Activated CD8-positive, alpha-beta memory T cell treated with anti-CD3 and anti-CD28 coated beads, Interleukin-2, amount 50 U/mL, for 1 hour (primary cell): ENCODE measurements around the gene C12orf50.
"Not testable (repeated sequence)": the region's sequence is repeated elsewhere in the genome, so short reads cannot be mapped to it uniquely, and the experiment has no call there.

Source experiments
- DNase-seq: peaks from one replicate; pipeline ENCODE4 v3.0.0-alpha.2; 2020; ENCODE audit errors: extremely low read depth

C12orf50 gene

DNA sequence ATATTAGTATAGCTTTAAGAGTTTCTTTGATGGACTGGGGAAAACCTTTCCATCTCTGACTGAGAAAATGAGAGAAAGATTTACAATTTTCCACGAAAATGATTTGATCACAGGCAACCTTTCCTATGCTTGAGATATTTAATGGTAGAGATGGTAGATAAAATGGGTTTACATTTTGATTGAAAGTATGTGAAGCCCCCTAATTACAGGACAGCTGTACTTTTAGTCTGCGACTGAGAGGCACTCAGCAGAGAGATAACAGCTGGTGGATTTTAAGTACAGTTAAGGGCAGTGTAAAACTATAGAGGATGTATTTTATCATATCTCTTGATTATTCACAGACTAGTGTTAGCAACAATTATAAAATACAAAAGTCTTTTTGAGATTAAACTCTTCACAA lies 40.7 kb downstream of the C12orf50 start:
- DNase-seq = no peak

DNA sequence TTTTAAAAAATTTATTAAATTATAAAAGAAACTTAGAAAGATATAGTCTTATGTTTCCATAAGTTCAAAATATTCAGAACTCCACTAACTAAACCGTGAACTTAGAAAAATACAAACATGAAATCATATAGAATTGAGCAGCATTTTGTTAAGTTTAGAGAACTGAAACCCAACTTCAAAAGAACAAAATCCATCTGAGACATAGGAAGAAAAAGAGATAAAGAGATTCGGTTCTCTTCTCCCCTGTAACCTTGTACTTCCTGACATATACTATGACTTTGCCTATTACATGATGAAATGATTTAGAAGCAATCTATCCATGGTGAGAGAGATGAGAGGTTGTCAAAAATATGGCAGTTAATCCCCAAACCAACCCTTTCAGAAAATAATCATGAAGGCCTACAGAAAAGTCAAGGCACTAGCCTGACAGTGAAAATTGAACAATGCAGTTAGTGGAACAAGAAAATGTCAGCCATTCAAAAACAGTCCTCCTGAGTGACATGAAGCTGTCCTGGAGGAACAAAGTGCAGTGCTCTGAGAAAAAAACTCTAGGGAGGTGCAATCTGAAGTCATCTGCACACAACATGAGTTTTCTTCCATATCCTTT lies 44.0 kb downstream of the C12orf50 start:
- DNase-seq = no peak

DNA sequence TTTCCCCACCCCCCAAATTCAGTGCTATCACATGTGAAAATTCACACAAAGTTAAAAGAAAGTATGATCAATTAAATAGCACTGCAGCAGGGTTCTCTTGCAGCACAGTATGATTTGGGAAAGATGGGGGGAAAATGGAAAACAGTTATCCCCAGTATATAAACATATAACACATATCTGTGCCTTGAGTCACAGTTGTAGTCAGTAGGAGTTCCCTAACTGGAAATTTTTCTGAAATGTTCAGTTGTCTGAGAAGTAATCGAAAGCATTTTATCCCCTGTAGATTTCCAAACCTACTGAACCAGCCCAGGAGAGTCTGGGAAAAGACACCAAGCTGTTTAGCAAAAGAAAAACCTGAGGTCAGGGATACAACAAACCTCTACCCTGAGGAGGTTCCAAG lies 47.0 kb downstream of the C12orf50 start:
- DNase-seq = no peak

DNA sequence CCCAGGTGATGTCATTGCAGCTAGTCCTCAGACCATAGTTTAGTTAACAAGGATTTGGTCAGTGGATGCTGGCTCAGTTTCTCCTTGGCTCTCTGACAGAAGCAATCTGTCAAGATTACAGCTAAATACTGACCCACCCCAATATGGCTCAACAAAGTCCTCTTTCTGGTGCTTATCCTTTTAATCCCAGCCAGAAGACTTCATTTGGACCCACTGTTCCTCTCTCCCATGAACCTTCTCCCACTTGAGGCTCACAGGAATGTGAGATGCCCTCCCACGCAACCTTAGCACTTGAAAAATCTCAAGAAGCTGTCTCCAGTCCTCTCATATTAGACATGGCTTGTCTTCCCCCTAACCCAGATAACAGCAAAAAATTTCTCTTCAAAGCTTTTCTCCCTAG lies 47.7 kb downstream of the C12orf50 start:
- no peak for DNase-seq

DNA sequence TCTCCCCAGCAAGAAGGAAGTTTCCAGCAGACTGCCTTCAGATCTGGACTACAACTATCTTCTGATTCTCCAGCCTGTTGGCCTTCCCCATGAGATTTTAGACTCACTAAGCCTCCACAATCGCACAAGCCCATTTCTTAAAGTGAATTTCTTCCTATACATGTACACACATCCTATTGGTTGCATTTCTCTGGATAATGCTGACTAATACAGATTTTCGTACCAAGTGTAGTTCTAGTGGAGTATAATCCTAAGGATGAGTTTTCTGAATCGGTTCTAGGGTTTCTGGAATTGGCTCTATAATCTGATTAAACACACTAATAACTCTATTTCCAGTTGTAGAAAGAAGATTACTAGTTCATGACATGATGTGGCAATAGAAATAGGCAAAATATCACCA lies 53.3 kb downstream of the C12orf50 start:
- no peak for DNase-seq

DNA sequence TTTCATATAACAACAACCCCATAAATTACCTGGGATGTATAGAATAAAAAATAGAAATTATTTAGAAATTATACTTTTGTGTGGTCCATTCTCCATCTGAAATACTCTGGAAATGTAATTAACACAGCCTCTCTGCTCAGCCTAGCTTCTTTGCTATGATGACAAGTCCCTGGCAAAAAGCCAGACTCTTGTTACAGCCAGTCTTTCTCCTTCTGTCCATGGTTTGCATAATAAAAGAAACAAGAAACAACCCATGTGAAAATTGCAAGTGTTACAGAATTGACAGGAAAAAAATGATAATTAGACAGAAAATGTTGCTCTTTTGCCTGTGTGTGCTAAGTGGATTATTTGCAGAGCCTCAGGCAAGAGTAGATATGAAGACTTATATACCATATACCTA lies 61.3 kb downstream of the C12orf50 start:
- no peak for DNase-seq

DNA sequence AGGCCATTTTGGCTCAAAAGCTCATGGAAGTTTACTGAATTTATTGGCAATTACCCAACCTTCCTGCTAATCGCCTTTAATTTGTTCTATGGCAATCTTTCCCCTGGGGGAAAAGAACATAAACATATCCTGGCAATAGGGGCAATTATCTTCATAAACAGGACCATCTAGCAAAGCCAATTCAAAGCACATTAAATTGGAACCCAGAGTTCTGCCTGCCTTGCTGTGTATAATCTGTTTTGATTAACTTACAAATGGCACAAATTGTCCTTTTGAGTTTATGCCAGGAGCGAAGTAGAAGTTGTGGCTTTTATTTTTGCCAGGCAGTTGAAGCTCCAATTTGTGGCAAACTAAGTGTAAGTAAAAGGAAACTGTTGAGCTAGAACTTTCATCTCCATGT lies 68.6 kb downstream of the C12orf50 start:
- DNase-seq = no peak

DNA sequence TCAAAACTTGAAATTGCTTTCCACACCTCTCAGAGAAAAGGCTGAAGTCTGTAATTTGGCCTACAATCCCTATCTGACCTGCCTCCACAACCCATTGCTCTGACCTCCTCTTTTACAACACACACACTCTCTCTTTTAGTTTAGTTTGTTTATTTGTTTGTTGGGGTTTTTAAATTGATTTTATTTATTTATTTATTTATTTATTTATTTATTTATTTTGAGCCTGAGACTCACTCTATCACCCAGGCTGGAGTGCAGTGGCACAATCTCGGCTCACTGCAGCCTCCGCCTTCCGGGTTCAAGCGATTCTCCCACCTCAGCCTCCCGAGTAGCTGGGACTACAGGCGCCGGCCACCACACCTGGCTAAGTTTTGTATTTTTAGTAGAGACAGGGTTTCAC lies 75.2 kb downstream of the C12orf50 start:
- not testable (repeated sequence) for DNase-seq

DNA sequence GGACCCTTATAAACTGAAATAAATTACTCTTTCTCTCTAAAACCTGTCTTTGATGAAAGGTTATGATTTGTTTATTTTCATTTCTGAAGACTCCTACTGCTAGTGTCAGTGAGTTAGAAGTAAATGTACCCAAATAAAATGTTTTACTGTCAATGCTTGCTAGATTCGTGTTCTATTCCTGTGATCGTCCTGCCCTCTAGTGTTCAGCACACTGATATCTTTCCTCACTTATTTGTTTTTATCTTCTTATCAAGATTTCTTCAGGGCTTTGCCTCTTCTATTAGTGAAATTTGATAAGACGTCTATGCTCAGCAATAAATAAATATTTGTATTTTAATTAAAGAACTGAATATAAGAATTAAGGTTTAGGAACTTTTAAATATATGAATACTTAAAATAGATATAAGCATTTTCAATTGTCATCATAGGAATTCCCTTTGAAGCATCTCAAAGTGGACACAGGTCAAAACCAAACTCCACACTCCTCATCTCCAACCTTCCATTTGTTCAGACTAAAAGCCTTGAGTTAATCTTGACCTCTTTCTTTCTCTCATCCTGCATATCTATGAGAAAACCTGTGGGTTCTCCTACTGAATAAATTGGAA lies 75.8 kb downstream of the C12orf50 start:
- DNase-seq = no peak

DNA sequence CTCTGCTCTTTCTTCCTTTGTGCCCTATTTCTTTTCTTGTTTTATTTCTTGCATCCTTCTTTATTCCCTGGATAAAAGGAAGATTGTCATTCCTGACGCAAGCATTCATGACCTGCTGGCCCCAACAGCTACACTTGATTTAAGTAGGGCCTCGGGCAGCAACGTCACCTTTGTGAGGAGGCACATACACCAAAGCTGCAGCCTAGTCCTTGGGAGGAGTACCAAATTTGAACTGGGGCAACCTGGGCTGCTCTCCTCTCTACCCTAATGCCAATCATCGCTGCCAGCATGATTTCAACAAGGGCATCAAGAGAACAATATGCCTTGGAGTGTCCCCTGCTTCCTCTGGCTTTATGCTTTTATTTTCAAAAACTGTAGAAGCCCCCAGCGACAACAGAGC lies 76.4 kb downstream of the C12orf50 start:
- no peak for DNase-seq

DNA sequence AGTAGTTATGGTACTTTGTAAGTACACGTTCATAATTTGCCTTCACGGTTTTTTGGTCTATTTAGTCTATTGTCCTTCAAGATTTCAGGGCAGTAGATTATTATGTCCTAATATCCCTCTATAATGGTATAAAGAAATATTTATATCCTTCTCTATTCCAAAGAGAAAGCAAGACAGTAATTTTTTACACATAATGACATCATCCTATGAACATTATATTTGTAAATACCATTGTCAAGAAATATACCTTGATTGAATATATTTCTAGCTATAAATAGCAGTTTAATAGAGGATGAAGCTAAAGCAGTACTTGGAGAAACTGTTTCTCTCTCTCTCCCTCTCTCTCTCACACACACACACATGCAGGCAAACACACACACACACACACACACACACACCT lies 77.0 kb downstream of the C12orf50 start:
- no peak for DNase-seq

DNA sequence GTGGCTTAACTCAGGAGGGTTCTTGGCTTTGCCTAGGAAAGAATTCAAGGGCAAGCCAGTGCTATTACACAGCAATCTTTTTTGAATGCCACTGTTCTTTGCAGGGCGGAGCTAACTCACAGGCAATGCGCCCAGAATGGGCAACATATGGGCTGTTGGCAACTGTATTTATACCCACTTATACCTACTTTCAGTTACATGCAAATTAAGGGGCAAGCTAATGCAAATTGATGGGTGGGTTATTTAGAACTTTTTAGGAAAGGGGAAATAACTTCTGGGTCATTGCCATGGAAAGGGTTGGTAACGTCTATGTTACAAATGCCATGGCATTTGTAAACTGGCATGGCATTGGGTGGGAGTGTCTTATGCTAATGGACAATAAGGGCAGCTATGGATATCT lies 85.4 kb downstream of the C12orf50 start:
- DNase-seq = no peak

DNA sequence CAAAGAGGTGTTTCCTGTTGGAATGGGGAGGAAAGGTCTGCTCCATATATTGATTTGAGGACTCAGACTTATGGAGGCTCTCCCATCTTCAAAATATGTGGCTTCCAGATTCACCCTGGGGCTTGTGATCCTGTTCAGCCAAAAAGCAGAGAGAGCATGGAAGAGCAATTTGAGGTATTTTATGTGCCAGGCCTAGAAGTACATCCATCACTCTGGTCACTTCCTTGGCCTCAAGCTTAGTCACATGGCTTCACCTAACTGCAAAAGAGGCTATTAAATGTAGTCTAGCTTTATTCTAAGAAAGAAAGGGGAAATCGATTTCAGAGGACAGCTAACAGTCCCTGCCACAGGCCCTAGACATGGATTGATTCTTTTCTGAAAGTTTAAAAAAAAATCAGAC lies 86.2 kb downstream of the C12orf50 start:
- DNase-seq = no peak

DNA sequence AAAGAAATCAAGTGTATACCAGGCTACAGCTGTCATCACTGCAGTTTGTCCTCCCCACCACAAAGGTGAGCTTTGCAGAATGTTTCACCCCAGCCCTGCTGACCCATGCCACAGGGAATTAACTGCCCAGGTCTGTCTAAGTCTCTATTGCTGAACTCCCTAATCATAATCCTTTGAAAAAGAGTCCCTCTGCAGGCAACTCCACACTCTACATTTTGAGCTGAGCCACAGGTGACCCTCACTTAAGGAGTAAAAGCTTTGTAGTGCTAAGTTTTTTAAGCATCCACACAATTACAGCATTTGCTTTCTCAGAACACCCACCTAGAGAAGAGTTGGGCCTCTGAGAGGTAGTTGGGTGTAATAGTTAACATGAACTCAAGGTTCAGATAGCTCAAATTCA lies 90.0 kb downstream of the C12orf50 start:
- DNase-seq = no peak

DNA sequence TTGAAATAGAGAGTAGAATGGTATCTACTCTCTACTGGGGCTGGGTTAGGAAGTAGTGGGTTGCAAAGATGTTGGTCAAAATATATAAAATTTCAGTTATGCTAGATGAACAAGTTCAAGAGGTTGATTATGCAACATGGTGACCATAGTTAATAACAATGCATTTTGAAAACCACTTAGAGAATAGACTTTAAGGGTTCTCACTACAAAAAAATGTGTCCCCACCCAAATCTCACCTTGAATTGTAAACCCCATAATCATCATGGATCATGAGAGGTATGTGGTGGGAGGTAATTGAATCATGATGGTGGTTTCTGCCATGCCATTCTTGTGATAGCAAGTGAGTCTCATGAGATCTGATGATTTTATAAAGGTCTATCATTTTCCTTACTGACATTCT lies 94.0 kb downstream of the C12orf50 start:
- DNase-seq = no peak

DNA sequence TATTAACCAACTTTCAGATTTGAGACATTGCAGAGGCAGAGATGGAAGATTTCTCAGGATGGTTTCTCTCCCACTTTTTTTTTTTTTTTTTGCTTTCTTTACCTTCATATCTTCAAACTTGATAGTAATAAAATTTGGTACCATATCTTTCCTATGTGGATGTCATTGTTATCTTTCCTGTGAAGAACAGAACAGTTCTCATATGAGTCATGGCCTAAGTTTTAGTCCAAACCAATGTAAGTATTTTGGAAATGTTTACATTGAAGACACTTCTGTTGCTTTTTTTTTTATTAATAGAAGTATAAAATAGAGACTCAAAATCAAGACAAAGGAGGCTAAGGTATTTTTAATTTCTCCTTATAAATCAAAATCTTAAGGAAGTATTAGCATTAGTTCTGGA lies 95.2 kb downstream of the C12orf50 start:
- no peak for DNase-seq

DNA sequence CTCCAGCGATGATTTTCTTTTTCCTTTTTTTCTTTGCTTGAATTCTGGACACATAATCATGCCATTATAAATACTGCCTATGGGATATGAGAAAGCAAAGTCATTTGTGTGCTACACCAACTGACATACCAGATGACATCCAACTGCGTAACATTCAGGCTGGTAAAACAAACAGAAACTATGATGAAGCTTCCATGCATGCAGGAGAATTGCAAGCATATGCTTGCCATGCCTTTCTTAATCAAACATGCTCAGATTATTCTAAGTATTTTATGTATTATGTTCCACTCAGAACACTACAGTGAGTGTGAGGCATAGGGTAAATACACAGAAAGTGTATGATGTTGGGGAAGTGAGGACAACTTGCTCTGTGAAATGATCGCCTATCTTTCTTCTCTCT lies 97.4 kb downstream of the C12orf50 start:
- no peak for DNase-seq

DNA sequence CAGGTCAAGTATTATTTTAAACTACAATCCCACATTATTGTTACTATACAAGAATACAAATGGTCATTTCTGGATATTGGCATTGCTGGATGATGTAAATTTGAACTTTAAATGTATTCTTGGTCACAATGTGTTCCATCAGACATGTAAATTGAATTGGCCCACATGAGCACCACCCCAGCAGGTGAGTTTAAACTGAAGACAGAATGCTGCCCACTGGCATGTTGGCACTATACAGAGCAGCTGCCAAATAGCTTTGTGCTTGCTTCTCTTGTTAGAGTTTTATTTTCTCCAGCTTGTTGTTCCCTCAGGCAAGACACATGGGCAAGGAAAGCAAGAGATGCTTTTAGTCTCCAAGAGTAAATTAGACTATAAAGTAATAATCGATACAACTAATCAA lies 98.6 kb downstream of the C12orf50 start:
- DNase-seq = no peak
